Thyroid gland (tissue), 4 donors: Measurements from ENCODE around the gene GNG14. TPM values are rescaled to one million over a fixed set of nuclear protein-coding genes. Genes with fewer than 3 reads are reported as not detected.

Experiments used
- DNase-seq, 2 donors: peaks; one replicate each; pipeline ENCODE4 v3.0.0-alpha.2; 2019
- H3K27ac ChIP-seq, 3 donors: fragments of 200-600 bp; sonication (generic); 1 replicate in 2 of 3; 2 replicates in 1 of 3; pipeline ENCODE4 v1.5.1; 2016 to 2019; ENCODE audit warnings: mild to moderate bottlenecking in 1 of 3, moderate library complexity in 1 of 3
- H3K27me3 ChIP-seq: fragments of 200-600 bp; sonication (generic); one replicate; pipeline ENCODE4 v1.5.1; 2019
- H3K36me3 ChIP-seq, 2 donors: fragments of 200-600 bp; sonication (generic); one replicate each; pipeline ENCODE4 v1.5.1; 2016 to 2019
- H3K4me1 ChIP-seq, 2 donors: fragments of 200-600 bp; sonication (generic); one replicate each; pipeline ENCODE4 v1.5.1; 2017 to 2019
- H3K4me3 ChIP-seq, 3 donors: fragments of 200-600 bp; sonication (generic); replicated peaks in 1 of 3; 1 replicate in 2 of 3; 2 replicates in 1 of 3; pipeline ENCODE4 v1.5.1; 2016; ENCODE audit warnings: mild to moderate bottlenecking in 1 of 3
- H3K9me3 ChIP-seq: fragments of 200-600 bp; sonication (generic); one replicate; pipeline ENCODE4 v1.5.1; 2017
- CTCF ChIP-seq, 6 experiments: fragments of 200-600 bp in 3 of 6; fragments of 450-650 bp in 3 of 6; sonication (generic) in 3 of 6; IDR thresholded peaks; one replicate each; pipeline ENCODE4 v1.5.1; 2016 to 2019; ENCODE audit warnings: antibody characterized with exemption in 6 of 6, mild to moderate bottlenecking in 2 of 6, inconsistent platforms in 1 of 6, moderate library complexity in 1 of 6
- POLR2A ChIP-seq, 2 donors: fragments of 450-650 bp; IDR thresholded peaks; one replicate each; pipeline ENCODE4 v1.6.1; 2017; ENCODE audit warnings: antibody characterized with exemption in 2 of 2, mild to moderate bottlenecking in 2 of 2, moderate library complexity in 1 of 2
- WGBS, 2 donors: methylation state at CpG; one replicate each; pipeline ENCODE4 v1.1.5; 2017; 5-methylcytosine and 5-hydroxymethylcytosine counted together
- intact Hi-C: fragments of 100-400 bp; cut with DNase I; formaldehyde crosslinking; loops from one replicate; pipeline ENCODE4 v1.15.1; 2023
- total RNA-seq, 4 donors: library from RNA; depleted of rRNA; stranded (reverse); fragments of >200 nt; gene quantifications; one replicate each; pipeline ENCODE4 v1.2.3, GENCODE V29; 2016

GNG14 gene
- total RNA-seq, 4 donors from 2014 or later, result not detected

GRCh38 chr19:12730064-12730463 is 42.3 kb downstream of the GNG14 start:
- Histone ChIP-seq H3K36me3 (peaks cover 28% of the 10 kb centered on the region in 2 donors), H3K4me1 (peaks cover 19 to 21% of the 10 kb centered on the region in 2 donors), H3K4me3 (no peak overlapping the region), H3K27ac (no peak overlapping the region), H3K9me3 (no peaks in the 10 kb centered on the region), H3K27me3 (no peaks in the 10 kb centered on the region)
- intact Hi-C loops, result no loop called here
- DNase-seq, result no peak
- TF ChIP-seq POLR2A (IDR thresholded peaks at IDR 0.05), result no peak
- no peak for TF ChIP-seq CTCF (IDR thresholded peaks at IDR 0.05)
- WGBS, 2 donors, result 85 to 96% methylated on average over 3 of the region's 3 CpGs

- Histone ChIP-seq H3K9me3 (no peaks in the 10 kb centered on the region), H3K36me3 (peaks cover 28% of the 10 kb centered on the region in 2 donors), H3K27ac (no peak overlapping the region), H3K4me1 (peaks cover 19 to 25% of the 10 kb centered on the region in 2 donors), H3K4me3 (no peak overlapping the region), H3K27me3 (no peaks in the 10 kb centered on the region)
- no peak for DNase-seq
- 93 to 94% methylated on average over 15 to 24 of the region's 24 CpGs for WGBS, 2 donors
- TF ChIP-seq CTCF (IDR thresholded peaks at IDR 0.05), result no peak
- no peak for TF ChIP-seq POLR2A (IDR thresholded peaks at IDR 0.05)
- intact Hi-C loops, result no loop called here
These were observed 43.5 kb downstream of the GNG14 start for GRCh38 chr19:12731337-12731736.

- Histone ChIP-seq H3K4me1 (peaks cover 24 to 36% of the 10 kb centered on the region in 2 donors), H3K27ac (peak overlapping the region; percentile 86 to 91 (median 90)), H3K4me3 (peak overlapping the region; percentile 67 to 97 (median 89)), H3K27me3 (no peaks in the 10 kb centered on the region), H3K9me3 (no peaks in the 10 kb centered on the region), H3K36me3 (peaks cover 25 to 26% of the 10 kb centered on the region in 2 donors)
- intact Hi-C loops, result no loop called here
- no peak for TF ChIP-seq CTCF (IDR thresholded peaks at IDR 0.05)
- no peak for TF ChIP-seq POLR2A (IDR thresholded peaks at IDR 0.05)
- 0 to 1% methylated on average over 12 to 15 of the region's 15 CpGs for WGBS, 2 donors
- peak in 1 of 2 donors; percentile 6 for DNase-seq
These were observed 45.8 kb downstream of the GNG14 start for GRCh38 chr19:12733369-12734214.

GRCh38 chr19:12736995-12737834 is 49.4 kb downstream of the GNG14 start, which contains the start of gene GET3:
TSS of gene GET3 (plus strand) at chr19:12737497. CDS start at chr19:12737506, 9 bp downstream.
- peaks cover 0 to 9% of the 10 kb centered on the region in 2 donors for H3K36me3 ChIP-seq
- intact Hi-C loops, result no loop called here
- no peaks in the 10 kb centered on the region for H3K27me3 ChIP-seq
- H3K4me3 ChIP-seq, result peak within 1 kb of the TSS; percentile 24 to 91 (median 77)
- peak within 1 kb of the TSS; percentile 84 to 94 (median 92) for H3K27ac ChIP-seq
- peak in 3 of 6 experiments; percentile 14 to 46 (median 23) for TF ChIP-seq CTCF (IDR thresholded peaks at IDR 0.05)
- TF ChIP-seq POLR2A (IDR thresholded peaks at IDR 0.05), result peak in 1 of 2 donors; percentile 32
- WGBS, 2 donors, result 0% methylated on average over 18 to 28 of the region's 29 CpGs
- peak; percentile 73 to 98 for DNase-seq
- H3K9me3 ChIP-seq, result no peaks in the 10 kb centered on the region
- peaks cover 24 to 35% of the 10 kb centered on the region in 2 donors for H3K4me1 ChIP-seq
